Sigmoid colon (tissue), 7 donors: ENCODE results near the gene EMC10. TPM values are rescaled to one million over a fixed set of nuclear protein-coding genes. Genes with fewer than 3 reads are reported as not detected.

Source experiments
- DNase-seq: peaks from one replicate; pipeline ENCODE4 v3.0.0-alpha.2; 2019
- H3K27ac ChIP-seq, 4 donors: fragments of 200-600 bp; sonication (generic); one replicate each; pipeline ENCODE4 v1.5.1; 2016 to 2019; ENCODE audit warnings: mild to moderate bottlenecking in 1 of 4
- H3K27me3 ChIP-seq, 3 donors: fragments of 200-600 bp; sonication (generic); one replicate each; pipeline ENCODE4 v1.5.1; 2019; ENCODE audit warnings: mild to moderate bottlenecking in 1 of 3
- H3K36me3 ChIP-seq, 4 donors: fragments of 200-600 bp; sonication (generic); one replicate each; pipeline ENCODE4 v1.5.1; 2016 to 2019
- H3K4me1 ChIP-seq, 4 donors: fragments of 200-600 bp; sonication (generic); one replicate each; pipeline ENCODE4 v1.5.1; 2017 to 2019
- H3K4me3 ChIP-seq, 4 donors: fragments of 200-600 bp; sonication (generic); one replicate each; pipeline ENCODE4 v1.5.1; 2017 to 2019; ENCODE audit warnings: mild to moderate bottlenecking in 2 of 4, moderate library complexity in 1 of 4
- H3K9me3 ChIP-seq, 4 donors: fragments of 200-600 bp in 3 of 4; sonication (generic) in 3 of 4; one replicate each; pipeline versions ENCODE4 v1.5.1 to v1.6.1; 2013 to 2019
- CTCF ChIP-seq, 4 experiments: fragments of 450-650 bp in 3 of 4; fragments of 200-600 bp in 1 of 4; IDR thresholded peaks; one replicate each; pipeline ENCODE4 v1.5.1; 2016 to 2019; ENCODE audit warnings: antibody characterized with exemption in 4 of 4, mild to moderate bottlenecking in 3 of 4, moderate library complexity in 2 of 4
- EP300 ChIP-seq, 4 donors: sonication (generic); formaldehyde crosslinking; IDR thresholded peaks; one replicate each; pipeline ENCODE4 v1.6.1; 2017; ENCODE audit warnings: antibody characterized with exemption in 4 of 4
- POLR2A ChIP-seq, 2 donors: fragments of 450-650 bp; IDR thresholded peaks; one replicate each; pipeline ENCODE4 v1.6.1; 2016; ENCODE audit warnings: antibody characterized with exemption in 2 of 2, mild to moderate bottlenecking in 2 of 2, moderate library complexity in 2 of 2
- POLR2AphosphoS5 ChIP-seq, 4 donors: sonication (generic); formaldehyde crosslinking; IDR thresholded peaks; one replicate each; pipeline ENCODE4 v1.6.1; 2017; ENCODE audit warnings: antibody characterized with exemption in 4 of 4
- WGBS, 2 donors: extraction: QIAGEN DNeasy Blood & Tissue Kit; methylation state at CpG; one replicate each; pipeline ENCODE4 v1.1.7; 2013; 5-methylcytosine and 5-hydroxymethylcytosine counted together
- intact Hi-C: fragments of 100-400 bp; cut with DNase I; formaldehyde crosslinking; loops from one replicate; pipeline ENCODE4 v1.15.1; 2023
- polyA plus RNA-seq, 3 donors: library from polyadenylated mRNA; stranded (reverse); fragments of 200-250 nt; gene quantifications; one replicate each; pipeline ENCODE4 v1.2.3, GENCODE V29; 2013
- total RNA-seq, 4 donors: library from RNA; depleted of rRNA; stranded (reverse); fragments of >200 nt; gene quantifications; one replicate each; pipeline ENCODE4 v1.1.0, GENCODE V29; 2016
- donor health status: healthy with polysubstance abuse.
- donor health status: Bipolar disorder and iron deficiency.
- donor health status: healthy.

The EMC10 gene
- total and polyA plus RNA-seq, 7 donors, result 34.2 to 140 (median 41.8) TPM

- WGBS, 2 donors, result 50 to 62% methylated on average over 53 of the region's 53 CpGs
- Histone ChIP-seq H3K36me3 (no peaks in the 10 kb centered on the region), H3K27ac (no peak overlapping the region), H3K4me1 (no peaks in the 10 kb centered on the region), H3K9me3 (no peaks in the 10 kb centered on the region), H3K27me3 (peaks cover 0 to 14% (median 0%) of the 10 kb centered on the region in 3 donors), H3K4me3 (no peak overlapping the region)
- DNase-seq, result no peak
- intact Hi-C loops, result loop anchor here (10.0 kb wide), 1 partner anchor 208 kb away; the partner anchor contains the start of gene CLEC11A
- TF ChIP-seq CTCF (IDR thresholded peaks at IDR 0.05), result no peak
- no peak for TF ChIP-seq POLR2A (IDR thresholded peaks at IDR 0.05)
- no peak for TF ChIP-seq POLR2AphosphoS5 (IDR thresholded peaks at IDR 0.05)
- TF ChIP-seq EP300 (IDR thresholded peaks at IDR 0.05), result no peak
These were observed 40.8 kb downstream of the EMC10 start for GRCh38 chr19:50516964-50517703.

- H3K27me3 ChIP-seq, result peaks cover 0 to 14% (median 0%) of the 10 kb centered on the region in 3 donors
- no peak for TF ChIP-seq POLR2AphosphoS5 (IDR thresholded peaks at IDR 0.05)
- no peak for TF ChIP-seq CTCF (IDR thresholded peaks at IDR 0.05)
- TF ChIP-seq EP300 (IDR thresholded peaks at IDR 0.05), result no peak
- no peak for TF ChIP-seq POLR2A (IDR thresholded peaks at IDR 0.05)
- H3K36me3 ChIP-seq, result no peaks in the 10 kb centered on the region
- 95 to 96% methylated on average over 37 of the region's 37 CpGs for WGBS, 2 donors
- no peak overlapping the region for H3K4me3 ChIP-seq
- no peak overlapping the region for H3K27ac ChIP-seq
- no peaks in the 10 kb centered on the region for H3K9me3 ChIP-seq
- DNase-seq, result no peak
- intact Hi-C loops, result loop anchor here (10.0 kb wide), 1 partner anchor 207 kb away; the partner anchor contains the start of gene CLEC11A
- no peaks in the 10 kb centered on the region for H3K4me1 ChIP-seq
These were observed 41.4 kb downstream of the EMC10 start for GRCh38 chr19:50517704-50518075.

GRCh38 chr19:50518091-50519005, 42.0 kb downstream of the EMC10 start:
- Histone ChIP-seq H3K27ac (no peak overlapping the region), H3K4me1 (no peaks in the 10 kb centered on the region), H3K36me3 (no peaks in the 10 kb centered on the region), H3K9me3 (no peaks in the 10 kb centered on the region), H3K4me3 (no peak overlapping the region), H3K27me3 (peaks cover 0 to 14% (median 0%) of the 10 kb centered on the region in 3 donors)
- intact Hi-C loops, result loop anchor here (10.0 kb wide), 1 partner anchor 206 kb away; the partner anchor contains the start of gene CLEC11A
- TF ChIP-seq POLR2AphosphoS5 (IDR thresholded peaks at IDR 0.05) (no peak), CTCF (IDR thresholded peaks at IDR 0.05) (no peak), EP300 (IDR thresholded peaks at IDR 0.05) (no peak), POLR2A (IDR thresholded peaks at IDR 0.05) (no peak)
- no peak for DNase-seq
- 95 to 96% methylated on average over 87 of the region's 87 CpGs for WGBS, 2 donors

- intact Hi-C loops, result loop anchor here (10.0 kb wide), 1 partner anchor 206 kb away; the partner anchor contains the start of gene CLEC11A
- TF ChIP-seq CTCF (IDR thresholded peaks at IDR 0.05) (no peak), POLR2AphosphoS5 (IDR thresholded peaks at IDR 0.05) (no peak), EP300 (IDR thresholded peaks at IDR 0.05) (no peak), POLR2A (IDR thresholded peaks at IDR 0.05) (no peak)
- no peaks in the 10 kb centered on the region for H3K36me3 ChIP-seq
- WGBS, 2 donors, result 96 to 97% methylated on average over 40 of the region's 40 CpGs
- H3K4me3 ChIP-seq, result no peak overlapping the region
- no peaks in the 10 kb centered on the region for H3K9me3 ChIP-seq
- H3K27me3 ChIP-seq, result peaks cover 0 to 14% (median 0%) of the 10 kb centered on the region in 3 donors
- no peak for DNase-seq
- H3K4me1 ChIP-seq, result no peaks in the 10 kb centered on the region
- no peak overlapping the region for H3K27ac ChIP-seq
These were observed 42.8 kb downstream of the EMC10 start for GRCh38 chr19:50519006-50519575.
